ENCODE measurements around the gene METTL2A. TPM values are rescaled to one million over a fixed set of nuclear protein-coding genes. Genes with fewer than 3 reads are reported as not detected.
"Not testable (repeated sequence)": the region's sequence is repeated elsewhere in the genome, so short reads cannot be mapped to it uniquely, and the experiment has no call there.

The METTL2A gene
- total RNA-seq, 1 donor from 2014 or later, result 15.6 TPM

DNA sequence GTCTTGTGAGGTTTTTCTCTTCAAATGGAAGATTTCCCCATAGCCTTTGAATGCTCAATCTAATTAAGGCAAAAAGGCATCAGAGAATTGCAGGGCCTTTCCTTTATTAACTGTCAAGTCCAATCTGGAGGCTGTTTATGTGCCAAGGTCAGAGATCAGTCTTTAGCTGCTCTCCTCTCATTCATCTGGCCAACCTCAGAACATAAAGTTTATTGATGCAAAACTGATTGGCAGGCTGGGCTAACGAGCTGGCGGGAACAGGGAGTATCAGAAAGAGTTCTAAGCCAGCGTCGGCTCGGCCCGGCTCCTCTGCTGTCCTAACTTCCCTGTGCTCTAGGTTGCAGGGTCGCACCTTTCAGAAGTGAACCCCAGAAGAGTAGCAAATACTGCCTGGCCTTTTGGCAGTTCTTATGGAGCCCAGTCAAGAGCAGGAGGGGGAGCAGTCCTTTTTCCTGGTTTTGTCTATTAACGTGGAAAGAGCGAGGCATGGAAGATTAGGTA is 47.7 kb downstream of the METTL2A start:
- DNase-seq (ENCODE audit: low read depth), result peak; percentile 16
- not testable (repeated sequence) for H3K4me3 ChIP-seq (ENCODE audit: low read depth, low read length)

DNA sequence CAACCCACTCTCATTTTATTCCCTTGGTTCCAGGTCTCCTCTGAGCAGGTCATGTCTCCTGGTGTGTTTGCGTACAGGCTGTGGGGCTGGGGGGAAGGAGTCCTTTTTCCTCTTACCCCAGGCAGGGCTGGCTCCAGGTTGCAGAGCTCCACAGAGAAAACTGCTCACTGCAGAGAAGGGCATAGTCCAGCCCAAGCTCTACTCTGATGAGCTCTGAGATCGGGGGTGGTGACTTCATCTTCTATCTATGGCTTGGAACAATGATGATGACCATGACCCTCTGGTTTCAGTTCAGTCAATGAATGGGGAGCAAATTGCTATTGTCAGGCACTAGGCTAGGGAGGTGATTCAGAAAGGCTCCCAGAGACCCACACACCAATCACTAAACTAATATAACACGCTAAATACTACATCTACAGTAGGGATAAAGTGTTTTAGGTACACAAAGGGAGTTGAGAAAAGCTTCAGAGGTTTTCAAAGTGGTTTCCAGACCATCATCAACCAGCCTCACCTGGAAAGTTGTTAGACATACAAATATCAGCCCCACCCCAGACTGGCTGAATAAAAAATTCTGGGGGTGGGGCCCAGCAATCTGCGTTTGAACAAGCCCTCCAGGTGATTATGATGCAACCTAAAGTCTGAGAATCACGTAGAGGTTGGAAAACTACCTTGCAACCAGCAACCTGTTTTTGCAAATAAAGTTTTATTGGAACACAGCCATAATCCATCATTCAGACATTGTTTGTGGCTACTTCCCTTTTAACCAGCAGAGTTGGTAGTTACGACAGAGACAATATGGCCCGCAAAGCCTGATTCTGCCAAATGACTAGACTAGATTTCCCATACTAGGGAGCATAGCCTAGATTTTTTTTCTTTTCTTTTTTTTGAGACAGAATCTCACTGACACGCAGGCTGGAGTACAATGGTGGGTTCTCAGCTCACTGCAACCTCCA is 49.6 kb downstream of the METTL2A start:
- not testable (repeated sequence) for H3K4me3 ChIP-seq (ENCODE audit: low read depth, low read length)
- peak; percentile 13 for DNase-seq (ENCODE audit: low read depth)

DNA sequence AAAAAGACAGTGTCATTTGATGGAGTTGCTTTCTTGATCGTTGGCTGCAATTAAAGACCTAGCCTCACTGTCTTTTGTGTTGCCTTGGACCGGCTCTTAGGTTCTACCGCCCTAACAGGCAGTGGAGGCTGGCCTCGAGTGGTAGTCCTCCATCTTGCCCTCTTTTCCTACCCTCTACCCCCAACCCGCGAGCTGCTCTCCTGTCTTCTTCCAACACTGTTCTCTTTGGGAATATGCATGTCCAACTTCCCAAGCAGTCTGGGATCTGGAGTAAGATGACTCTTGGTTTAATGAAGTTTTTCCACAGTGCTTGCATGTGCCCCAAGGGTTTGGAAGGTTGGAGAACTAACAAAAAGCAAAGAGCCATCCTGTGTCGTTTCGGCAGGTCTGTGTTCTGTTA is 53.4 kb downstream of the METTL2A start:
- H3K4me3 ChIP-seq (ENCODE audit: low read depth, low read length); DNase-seq (ENCODE audit: low read depth): not testable (repeated sequence)

DNA sequence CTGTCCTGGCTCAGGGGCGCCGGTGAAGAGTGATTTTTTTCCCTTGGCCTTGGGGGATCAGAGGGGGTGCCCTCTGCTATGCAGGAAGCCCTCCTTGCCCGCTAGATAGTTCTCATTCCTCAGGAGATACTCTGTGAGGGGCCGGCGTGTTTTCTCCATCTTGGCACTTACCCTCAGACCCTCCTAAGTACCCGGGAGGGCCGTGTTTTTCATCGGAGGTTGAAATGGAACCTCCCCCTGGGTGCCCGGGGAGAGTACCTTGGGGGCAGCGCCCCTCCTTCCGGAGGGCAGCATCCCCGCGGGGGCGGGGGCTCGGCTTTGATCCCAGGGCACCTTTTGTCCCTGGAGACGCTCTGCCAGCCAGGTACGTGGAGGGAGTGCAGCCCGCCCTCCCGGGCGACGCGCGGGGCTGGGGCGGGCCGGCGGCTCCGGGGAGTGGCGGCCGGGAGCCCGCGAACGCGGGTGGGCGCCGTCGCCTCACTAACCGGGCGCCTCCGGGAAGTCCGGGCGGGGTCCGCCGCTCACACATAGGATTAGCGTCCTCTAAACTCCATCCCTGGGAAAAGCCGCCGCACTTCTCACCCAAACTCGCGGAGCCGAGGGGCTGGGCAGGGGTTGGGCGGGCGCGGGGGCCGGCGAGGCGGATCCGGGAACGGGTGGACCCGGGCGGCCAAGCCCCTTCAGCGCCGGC is 54.2 kb downstream of the METTL2A start:
- H3K4me3 ChIP-seq (ENCODE audit: low read depth, low read length), result peak overlapping the region; percentile 79
- not testable (repeated sequence) for DNase-seq (ENCODE audit: low read depth)

DNA sequence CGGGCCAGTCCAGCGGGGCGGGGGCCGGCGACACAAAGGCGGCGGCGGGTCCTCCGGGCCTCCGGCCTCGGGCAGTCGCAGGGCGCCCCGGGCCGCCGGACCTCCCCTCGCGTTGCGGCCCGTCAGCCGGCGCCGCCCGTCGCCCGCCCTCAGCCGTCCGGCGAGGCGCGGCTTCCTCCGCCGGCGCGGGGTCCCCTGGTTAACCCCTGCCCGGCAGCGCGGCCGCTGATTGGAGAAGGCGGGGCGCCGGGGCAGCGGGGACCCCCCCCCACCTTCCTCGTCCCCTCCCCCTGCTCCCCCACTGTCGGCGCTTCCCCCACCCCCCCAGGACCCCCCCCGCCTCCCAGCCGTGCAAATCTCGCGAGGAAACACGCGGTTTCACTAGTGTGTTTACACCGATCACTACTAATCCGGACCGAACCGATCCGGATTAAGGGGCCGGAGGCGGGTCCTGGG is 54.8 kb downstream of the METTL2A start, which contains the start of gene TLK2:
TSS of gene TLK2 (plus strand) at position 402 of the 456 bp plus-strand sequence. CDS start 2,301 bp downstream, outside the sequence.
- DNase-seq (ENCODE audit: low read depth), result no peak
- TF ChIP-seq, protein P1, sequence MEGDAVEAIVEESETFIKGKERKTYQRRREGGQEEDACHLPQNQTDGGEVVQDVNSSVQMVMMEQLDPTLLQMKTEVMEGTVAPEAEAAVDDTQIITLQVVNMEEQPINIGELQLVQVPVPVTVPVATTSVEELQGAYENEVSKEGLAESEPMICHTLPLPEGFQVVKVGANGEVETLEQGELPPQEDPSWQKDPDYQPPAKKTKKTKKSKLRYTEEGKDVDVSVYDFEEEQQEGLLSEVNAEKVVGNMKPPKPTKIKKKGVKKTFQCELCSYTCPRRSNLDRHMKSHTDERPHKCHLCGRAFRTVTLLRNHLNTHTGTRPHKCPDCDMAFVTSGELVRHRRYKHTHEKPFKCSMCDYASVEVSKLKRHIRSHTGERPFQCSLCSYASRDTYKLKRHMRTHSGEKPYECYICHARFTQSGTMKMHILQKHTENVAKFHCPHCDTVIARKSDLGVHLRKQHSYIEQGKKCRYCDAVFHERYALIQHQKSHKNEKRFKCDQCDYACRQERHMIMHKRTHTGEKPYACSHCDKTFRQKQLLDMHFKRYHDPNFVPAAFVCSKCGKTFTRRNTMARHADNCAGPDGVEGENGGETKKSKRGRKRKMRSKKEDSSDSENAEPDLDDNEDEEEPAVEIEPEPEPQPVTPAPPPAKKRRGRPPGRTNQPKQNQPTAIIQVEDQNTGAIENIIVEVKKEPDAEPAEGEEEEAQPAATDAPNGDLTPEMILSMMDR (conservative IDR thresholded peaks at IDR 0.05; ENCODE audit: low read depth, low read length), result no peak
- peak within 1 kb of the TSS; percentile 79 for H3K4me3 ChIP-seq (ENCODE audit: low read depth, low read length)

DNA sequence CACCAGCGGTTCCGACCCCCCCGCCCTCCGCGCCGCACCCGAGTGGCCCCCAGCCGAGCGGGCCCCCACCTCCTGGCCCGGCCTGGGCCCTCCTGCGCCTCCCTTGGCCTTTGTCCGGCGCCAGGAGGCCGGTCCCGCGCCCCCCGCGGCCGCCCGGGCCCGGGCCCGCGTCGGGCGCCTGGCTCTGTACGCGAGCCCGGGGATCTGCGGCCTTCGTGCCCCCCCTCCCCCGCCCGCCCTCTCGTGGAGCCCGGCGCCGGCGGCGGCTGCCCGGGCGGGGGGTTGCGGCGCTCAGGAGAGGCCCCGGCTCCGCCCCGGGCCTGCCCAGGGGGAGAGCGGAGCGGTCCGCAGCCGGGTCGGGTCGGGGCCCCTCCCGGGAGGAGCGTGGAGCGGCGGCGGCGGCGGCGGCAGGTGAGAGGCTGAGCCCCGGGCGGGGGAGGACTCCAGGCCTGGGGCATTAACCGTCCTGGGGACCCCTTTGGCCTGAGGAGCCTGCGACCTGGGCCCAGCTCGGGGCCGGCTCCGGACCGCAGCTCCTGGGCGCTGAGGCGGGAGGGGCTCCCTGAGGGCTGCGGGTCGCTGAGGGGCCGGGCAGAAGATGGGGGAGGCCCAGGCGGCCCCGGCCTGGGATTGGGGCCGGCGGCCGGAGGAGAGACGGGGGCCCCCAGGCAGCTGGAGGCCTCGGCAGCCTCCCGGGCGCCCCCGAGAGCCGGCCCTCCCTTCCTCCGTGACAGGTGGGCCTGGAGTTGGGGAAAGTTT is 55.4 kb downstream of the METTL2A start:
- not testable (repeated sequence) for DNase-seq (ENCODE audit: low read depth)
- H3K4me3 ChIP-seq (ENCODE audit: low read depth, low read length), result peak overlapping the region; percentile 79

DNA sequence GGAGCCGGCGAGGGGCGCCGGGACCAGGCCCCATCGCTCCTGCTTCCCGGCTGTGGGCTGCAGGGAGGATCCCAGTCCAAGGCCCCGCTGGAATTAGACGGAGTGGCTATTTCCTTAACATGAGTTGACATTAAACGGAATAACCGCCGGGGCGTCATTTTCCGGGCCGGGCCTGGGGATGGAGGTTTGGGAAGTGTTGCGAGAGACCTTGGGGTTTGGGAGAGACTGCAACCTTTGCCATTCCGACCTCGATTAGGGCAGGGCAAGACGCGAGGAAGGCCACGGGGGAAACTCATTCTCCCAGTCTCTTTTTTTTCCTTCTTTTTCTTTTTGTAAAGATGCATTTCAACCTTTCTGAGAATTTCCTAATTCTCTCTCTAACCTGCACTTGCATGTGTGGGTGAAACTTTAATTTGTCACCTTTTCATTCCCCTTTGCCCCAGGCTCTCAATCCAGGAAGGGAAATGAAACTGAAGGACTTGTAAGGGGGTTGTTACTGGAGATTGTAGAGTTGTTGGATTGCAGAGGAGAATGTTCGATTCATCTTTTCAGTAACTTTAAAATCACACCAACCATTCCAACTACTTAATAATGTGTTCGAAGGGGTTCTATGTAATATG is 56.1 kb downstream of the METTL2A start:
- peak overlapping the region; percentile 79 for H3K4me3 ChIP-seq (ENCODE audit: low read depth, low read length)
- DNase-seq (ENCODE audit: low read depth), result not testable (repeated sequence)

DNA sequence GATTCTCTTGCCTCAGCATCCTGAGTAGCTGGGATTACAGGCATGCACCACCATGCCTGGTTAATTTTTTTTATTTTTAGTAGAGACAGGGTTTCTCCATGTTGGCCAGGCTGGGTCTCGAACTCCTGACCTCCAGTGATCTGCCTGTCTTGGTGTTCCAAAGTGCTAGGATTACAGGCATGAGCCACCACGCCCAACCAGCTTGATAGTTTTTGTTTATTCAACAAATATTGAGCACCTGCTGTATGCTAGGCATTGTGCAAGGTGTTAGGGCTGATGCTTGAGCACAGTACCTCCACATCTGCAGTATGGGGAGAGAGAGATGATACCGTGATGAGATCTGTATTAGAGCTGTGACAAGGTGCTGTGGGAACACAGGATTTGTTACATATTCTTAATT is 58.9 kb downstream of the METTL2A start:
- H3K4me3 ChIP-seq (ENCODE audit: low read depth, low read length); DNase-seq (ENCODE audit: low read depth): not testable (repeated sequence)

DNA sequence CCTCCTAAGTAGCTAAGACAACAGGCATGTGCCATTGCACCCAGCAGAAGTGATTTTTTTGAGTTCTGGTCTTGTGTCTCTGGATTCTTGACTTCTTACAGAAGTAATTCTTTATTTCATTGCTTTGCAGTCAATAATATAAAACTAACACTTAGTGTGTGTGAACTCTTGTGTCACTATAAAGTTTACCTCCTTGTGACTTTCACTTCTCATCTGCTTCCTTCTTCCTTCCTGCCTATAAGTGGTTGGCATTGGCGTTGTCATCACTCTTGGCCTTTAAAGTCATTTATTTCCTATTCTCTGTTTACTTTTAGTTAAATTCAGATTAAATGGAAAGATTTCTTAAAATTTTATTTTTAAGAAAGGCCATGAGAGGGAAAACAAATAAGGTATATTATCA is 67.3 kb downstream of the METTL2A start:
- not testable (repeated sequence) for H3K4me3 ChIP-seq (ENCODE audit: low read depth, low read length); DNase-seq (ENCODE audit: low read depth)

DNA sequence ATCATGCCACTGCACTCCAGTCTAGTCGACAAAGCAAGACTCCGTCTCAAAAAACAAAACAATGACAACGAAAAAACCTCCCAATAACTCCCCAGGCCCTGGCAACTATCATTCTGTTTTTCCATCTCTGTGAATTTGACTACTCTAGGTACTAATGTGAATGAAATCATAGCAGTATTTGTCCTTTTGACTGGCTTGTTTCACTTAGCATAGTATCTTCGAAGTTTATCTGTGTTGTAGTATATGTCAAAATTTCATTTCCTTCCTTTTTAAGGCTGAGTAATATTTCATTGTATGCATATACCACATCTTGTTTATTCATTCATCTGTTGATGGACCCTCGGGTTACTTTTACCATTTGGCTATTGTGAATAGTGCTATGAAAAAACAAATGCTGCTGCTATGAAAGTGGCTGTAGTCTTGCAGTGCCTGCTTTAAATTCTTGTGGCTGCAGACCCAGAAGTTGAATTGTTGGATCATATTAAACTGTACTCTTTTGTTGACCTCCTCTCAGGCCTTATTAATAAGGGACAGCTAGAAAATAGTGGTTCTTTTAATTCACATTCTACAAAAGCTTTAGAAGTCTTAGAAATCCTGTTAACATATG is 69.5 kb downstream of the METTL2A start:
- DNase-seq (ENCODE audit: low read depth); H3K4me3 ChIP-seq (ENCODE audit: low read depth, low read length): not testable (repeated sequence)

DNA sequence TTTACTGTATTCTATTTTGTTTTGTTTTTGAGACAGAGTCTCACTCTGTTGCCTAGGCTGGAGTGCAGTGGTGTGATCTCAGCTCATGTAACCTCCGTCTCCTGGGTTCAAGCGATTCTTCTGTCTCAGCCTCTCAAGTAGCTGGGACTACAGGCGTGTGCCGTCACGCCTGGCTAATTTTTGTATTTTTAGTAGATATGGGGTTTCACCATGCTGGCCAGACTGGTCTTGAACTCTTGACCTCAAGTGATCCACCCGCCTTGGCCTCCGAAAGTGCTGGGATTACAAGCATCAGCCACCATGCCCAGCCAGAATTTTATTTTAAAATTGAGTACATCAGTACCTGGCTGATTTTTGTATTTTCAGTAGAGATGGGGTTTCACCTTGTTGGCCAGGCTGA is 70.4 kb downstream of the METTL2A start:
- DNase-seq (ENCODE audit: low read depth); H3K4me3 ChIP-seq (ENCODE audit: low read depth, low read length): not testable (repeated sequence)

DNA sequence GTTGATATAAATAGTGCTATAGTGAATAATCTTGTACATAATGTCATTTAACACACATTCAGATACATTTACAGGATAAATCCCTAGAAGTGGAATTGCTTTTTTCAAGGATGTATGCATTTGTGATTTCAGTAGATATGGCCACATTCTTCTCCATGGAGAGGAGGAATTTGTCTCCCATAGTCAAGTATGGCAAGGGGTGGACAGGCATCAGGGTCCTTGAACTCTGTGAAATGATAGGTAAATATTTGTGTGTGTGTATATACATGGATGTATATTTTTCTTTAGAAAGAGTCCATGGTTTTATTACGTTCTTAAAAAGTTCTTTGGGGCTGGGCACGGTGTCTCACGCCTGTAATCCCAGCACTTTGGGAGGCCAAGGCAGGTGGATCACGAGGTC is 72.6 kb downstream of the METTL2A start:
- not testable (repeated sequence) for H3K4me3 ChIP-seq (ENCODE audit: low read depth, low read length); DNase-seq (ENCODE audit: low read depth)

DNA sequence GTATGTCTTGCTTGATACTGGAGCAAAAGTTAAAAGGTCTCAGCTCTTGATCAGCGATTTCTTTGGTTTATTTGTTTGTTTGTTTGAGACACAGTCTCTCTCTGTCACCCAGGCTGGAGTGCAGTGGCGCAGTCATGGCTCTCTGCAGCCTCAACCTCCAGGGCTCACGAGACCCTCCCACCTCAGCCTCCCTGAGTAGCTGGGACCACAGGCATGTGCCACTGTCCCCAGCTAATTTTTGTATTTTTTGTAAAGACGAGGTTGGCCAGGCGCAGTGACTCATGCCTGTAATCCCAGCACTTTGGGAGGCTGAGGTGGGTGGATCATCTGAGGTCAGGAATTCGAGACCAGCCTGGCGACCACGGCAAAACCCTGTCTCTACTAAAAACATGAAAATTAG is 75.1 kb downstream of the METTL2A start:
- not testable (repeated sequence) for H3K4me3 ChIP-seq (ENCODE audit: low read depth, low read length); DNase-seq (ENCODE audit: low read depth)
